Astrocyte of the spinal cord (primary cell): ENCODE measurements around the gene SCYL2.
"Not testable (repeated sequence)": the region's sequence is repeated elsewhere in the genome, so short reads cannot be mapped to it uniquely, and the experiment has no call there.

Experiments used
- DNase-seq: peaks from one replicate; pipeline ENCODE4 v3.0.0; 2011; ENCODE audit warnings: low read depth, low spot score
- H3K4me3 ChIP-seq: 2 replicates; pipeline ENCODE4 v1.5.1; 2011; ENCODE audit warnings: low read depth, mild to moderate bottlenecking, low read length, moderate library complexity
- CTCF ChIP-seq: IDR thresholded peaks from 2 replicates; pipeline ENCODE4 v1.5.1; 2012; ENCODE audit warnings: low read depth, mild to moderate bottlenecking, low read length, inconsistent platforms
- in situ Hi-C: cut with HindIII; loops from 2 replicates; pipeline ENCODE4 v1.10.0; 2017; ENCODE audit warnings: low sequenced_read_pairs

The SCYL2 gene

GRCh38 chr12:100258127-100258526 lies 8.8 kb upstream of the SCYL2 start:
- no peak overlapping the region for H3K4me3 ChIP-seq
- no peak for TF ChIP-seq CTCF
- in situ Hi-C loops = no loop called here
- no peak for DNase-seq

- no peak for TF ChIP-seq CTCF
- in situ Hi-C loops = no loop called here
- no peak for DNase-seq
- H3K4me3 ChIP-seq = no peak overlapping the region
These were observed 3.8 kb upstream of the SCYL2 start for GRCh38 chr12:100263131-100263530.

DNA sequence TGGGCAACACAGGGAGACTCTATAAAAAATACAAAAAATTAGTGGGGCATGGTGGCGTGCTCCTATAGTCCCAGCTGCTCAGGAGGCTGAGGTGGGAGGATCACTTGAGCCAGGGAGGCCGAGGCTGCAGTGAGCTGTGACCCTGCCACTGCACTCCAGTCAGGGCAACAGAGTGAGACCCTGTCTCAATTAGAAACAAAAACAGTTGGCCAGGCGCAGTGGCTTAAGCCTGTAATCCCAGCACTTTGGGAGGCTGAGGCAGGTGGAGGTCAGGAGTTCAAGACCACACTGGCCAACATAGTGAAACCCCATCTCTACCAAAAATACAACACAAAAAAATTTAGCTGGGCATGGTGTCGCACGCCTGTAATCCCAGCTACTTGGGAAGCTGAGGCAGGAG lies 1.9 kb upstream of the SCYL2 start:
- H3K4me3 ChIP-seq, in situ Hi-C loops, DNase-seq: not testable (repeated sequence)

- H3K4me3 ChIP-seq = peak overlapping the region; percentile 91
- in situ Hi-C loops = no loop called here
- no peak for DNase-seq
- no peak for TF ChIP-seq CTCF
These were observed 1.0 kb upstream of the SCYL2 start for GRCh38 chr12:100265732-100266584.

- H3K4me3 ChIP-seq = peak overlapping the region; percentile 91
- no peak for TF ChIP-seq CTCF
- DNase-seq = no peak
- in situ Hi-C loops = no loop called here
These were observed 467 bp upstream of the SCYL2 start for GRCh38 chr12:100266585-100266834.

GRCh38 chr12:100267603-100268281 lies 765 bp downstream of the SCYL2 start:
- no peak for TF ChIP-seq CTCF
- in situ Hi-C loops = no loop called here
- DNase-seq = peak; percentile 43

GRCh38 chr12:100268835-100269564 lies 2.0 kb downstream of the SCYL2 start:
- H3K4me3 ChIP-seq = peak overlapping the region; percentile 91
- peak; percentile 13 for DNase-seq
- no peak for TF ChIP-seq CTCF
- in situ Hi-C loops = no loop called here

More at GRCh38 chr12:100267603-100268281, 765 bp downstream of the SCYL2 start:
- peak overlapping the region; percentile 91 for H3K4me3 ChIP-seq
